Gastrocnemius medialis (tissue), 4 donors: ENCODE data around the gene CHST10.

Source experiments
- CTCF ChIP-seq, 5 experiments: fragments of 450-650 bp in 3 of 5; fragments of 200-600 bp in 2 of 5; sonication (generic) in 2 of 5; IDR thresholded peaks in 4 of 5; conservative IDR thresholded peaks in 1 of 5; 1 replicate in 4 of 5; 2 replicates in 1 of 5; pipeline ENCODE4 v1.5.1; 2016 to 2019; ENCODE audit warnings: antibody characterized with exemption in 5 of 5, mild to moderate bottlenecking in 3 of 5, moderate library complexity in 3 of 5
- POLR2A ChIP-seq, 2 donors: fragments of 450-650 bp; IDR thresholded peaks; one replicate each; pipeline ENCODE4 v1.6.1; 2017; ENCODE audit warnings: antibody characterized with exemption in 2 of 2, mild to moderate bottlenecking in 2 of 2, moderate library complexity in 2 of 2

GRCh38 chr2:100407073-100407472 is 10.4 kb downstream of the CHST10 start:
- TF ChIP-seq POLR2A (IDR thresholded peaks at IDR 0.05) (no peak), CTCF (IDR thresholded peaks at IDR 0.05 in 4 of 5, conservative IDR thresholded peaks at IDR 0.05 in 1 of 5) (no peak)
